Erythroblast (primary cell): ENCODE measurements around the gene ADD3.

Source experiments
- GATA1 ChIP-seq: IDR thresholded peaks from 2 replicates; pipeline ENCODE4 v1.6.1; 2011; ENCODE audit warnings: low read depth, mild to moderate bottlenecking, control low read depth, low read length, moderate library complexity
- POLR2A ChIP-seq: IDR thresholded peaks from 2 replicates; pipeline ENCODE4 v1.6.1; 2011; ENCODE audit warnings: mild to moderate bottlenecking, low read length

DNA sequence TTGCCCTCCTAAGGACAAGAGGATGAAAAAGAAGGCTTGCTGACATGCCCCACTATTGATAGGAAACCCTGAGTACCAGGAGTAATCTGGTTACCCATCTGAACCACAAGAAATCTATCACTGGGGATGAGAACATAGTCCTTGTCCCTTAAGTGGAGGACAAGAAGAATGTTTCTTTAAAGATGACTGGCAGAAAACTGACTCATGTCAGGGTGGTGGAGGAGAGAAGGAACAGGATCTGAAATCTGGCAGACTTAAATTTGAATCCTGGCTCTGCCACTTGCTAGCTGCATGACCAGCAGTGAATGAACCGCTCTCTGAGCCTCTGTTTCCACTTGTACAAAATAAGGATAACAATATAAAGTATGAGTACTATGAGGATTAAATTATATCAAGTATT lies 45.5 kb upstream of the ADD3 start:
- TF ChIP-seq POLR2A: no peak
- no peak for TF ChIP-seq GATA1
